Stimulated activated CD4-positive, alpha-beta T cell treated with anti-CD3 and anti-CD28 coated beads, Interleukin-15, amount 100 ng/mL, for 48 hours (primary cell): ENCODE data around the gene LBX2.
"Not testable (repeated sequence)": the region's sequence is repeated elsewhere in the genome, so short reads cannot be mapped to it uniquely, and the experiment has no call there.

Experiments
- DNase-seq, 2 donors: peaks; one replicate each; pipeline ENCODE4 v3.0.0-alpha.2; 2020; ENCODE audit warnings: low read depth in 2 of 2

The LBX2 gene

DNA sequence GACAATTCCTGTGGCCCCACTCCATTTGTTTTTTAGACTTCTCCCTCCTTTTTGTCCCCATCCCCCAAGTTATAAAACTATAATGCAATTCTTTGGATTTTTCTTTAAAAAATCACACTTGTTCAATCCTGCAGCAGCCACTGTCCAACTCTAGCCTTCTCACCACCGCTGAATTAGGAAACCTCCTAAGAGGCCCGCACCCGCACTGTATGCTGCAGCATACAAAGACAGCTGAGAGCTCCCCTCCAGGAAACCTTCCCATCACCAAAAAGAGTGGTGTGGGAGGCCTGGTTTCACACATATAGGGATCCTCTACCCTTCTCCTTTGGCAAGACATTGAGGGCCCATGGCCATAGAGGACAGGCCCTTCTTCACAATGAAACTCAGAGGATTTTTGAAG, 5.2 kb upstream of the LBX2 start:
- no peak for DNase-seq

DNA sequence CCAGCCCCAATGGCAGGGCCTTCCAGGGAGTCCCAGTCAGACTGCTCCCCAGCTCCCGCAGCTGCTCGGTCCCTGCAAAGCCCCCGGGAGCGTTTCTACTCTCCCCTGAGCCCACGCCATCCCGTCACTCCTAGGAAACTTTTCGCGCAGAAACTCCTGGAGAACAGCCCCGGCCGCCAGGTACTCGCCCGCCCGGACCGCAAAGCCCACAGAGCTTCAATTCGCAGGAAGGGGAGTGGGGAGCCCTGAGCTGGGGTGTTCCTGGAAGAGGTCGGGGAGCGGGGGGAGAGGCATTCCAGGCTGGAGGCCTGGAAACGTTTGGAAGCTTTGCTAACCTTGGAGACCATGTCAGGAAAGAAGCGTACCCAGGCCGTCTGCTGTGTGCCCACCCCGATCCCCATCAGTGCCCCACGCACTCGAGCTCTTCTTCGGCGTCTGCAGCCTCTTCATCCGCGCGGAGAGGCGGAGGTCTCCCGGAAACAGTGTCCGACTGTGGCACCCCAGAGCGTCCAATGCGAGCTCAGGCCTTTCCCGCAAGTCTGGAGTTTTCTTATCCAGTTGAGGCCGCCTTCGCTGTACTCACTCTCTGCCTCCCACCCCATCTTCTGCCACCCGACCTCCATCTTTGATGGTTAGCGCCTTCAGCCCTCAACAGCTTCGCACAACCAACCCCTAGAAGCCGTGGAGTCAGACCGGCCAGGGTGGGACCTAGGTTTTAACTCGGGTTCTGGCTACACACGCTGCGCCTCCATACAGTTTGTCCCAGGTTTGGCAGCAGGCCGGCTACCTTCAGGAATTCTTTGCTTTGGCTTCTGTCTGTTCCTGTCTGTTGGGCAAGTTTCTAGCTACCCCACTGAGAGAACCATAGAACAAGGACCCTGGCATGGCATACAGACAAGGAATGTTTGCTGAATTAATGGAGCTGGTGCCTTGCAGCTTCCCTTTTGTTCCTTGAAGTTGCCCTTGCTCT, 4.4 kb upstream of the LBX2 start:
- DNase-seq: no peak

DNA sequence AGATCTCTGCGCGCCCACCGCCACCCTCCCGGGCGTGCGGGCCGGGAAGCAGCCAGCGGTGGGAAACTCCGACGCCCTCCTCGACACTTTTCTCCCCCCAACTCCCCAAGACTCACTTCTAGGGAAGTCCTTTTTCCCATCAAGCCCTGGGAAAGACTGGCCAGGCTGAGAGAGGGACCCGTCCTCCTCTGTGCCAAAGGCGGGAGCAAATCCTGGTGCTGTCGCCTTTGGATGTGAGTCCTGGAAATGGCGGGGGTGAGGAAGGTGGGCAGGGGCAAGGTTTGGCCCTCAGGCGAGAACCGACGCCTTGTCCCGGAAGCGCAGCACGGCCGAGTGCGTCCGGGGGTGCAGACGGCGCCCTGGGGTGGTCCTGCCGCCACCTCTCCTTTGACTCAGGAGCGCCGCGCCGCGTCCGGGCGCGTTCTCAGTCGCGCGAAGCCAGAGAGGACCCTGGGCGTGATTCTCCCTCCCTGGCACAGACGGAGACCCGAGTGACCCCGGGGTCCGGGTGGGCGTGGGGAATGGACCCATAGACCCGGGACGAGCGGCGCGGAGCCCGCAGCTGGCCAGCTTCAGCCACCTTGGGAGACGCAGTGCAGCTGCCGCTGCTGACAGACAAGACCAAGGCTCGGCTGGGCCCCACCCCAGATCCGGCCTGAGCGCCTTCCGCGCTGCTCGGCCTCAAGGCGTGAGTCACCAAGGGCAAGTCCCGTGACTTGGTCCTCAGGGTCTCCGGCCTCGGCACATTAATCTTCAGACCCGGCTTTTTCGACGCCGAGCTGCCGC, 3.5 kb upstream of the LBX2 start:
- no peak for DNase-seq

DNA sequence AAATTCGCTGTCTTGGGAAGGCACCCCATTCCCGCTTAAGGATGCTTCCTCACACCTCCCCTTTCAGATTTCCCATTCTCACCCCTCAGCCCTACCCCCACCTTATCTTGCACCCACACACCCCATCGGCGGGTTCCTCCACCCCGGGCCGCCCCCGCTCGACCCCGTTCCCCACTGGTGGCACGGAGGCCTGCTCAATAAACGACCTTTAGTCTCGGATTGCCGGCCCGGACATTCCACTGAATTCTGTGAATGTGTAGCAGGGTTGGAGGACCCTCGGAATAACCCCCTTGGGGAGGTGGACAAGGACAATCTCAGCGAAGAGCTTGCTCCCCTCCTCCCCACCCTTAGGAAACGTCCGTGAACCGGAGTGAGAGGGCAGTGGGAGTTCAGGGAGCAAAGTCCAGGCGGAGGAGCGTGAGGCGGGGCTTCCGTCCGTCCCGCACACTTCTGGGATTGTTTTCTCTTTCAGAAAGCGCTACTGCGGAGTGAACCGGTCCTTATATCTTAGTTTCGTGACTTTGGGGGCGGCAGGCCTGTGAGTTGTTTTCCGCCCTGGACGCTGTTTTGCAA, 2.8 kb upstream of the LBX2 start:
- DNase-seq: no peak

DNA sequence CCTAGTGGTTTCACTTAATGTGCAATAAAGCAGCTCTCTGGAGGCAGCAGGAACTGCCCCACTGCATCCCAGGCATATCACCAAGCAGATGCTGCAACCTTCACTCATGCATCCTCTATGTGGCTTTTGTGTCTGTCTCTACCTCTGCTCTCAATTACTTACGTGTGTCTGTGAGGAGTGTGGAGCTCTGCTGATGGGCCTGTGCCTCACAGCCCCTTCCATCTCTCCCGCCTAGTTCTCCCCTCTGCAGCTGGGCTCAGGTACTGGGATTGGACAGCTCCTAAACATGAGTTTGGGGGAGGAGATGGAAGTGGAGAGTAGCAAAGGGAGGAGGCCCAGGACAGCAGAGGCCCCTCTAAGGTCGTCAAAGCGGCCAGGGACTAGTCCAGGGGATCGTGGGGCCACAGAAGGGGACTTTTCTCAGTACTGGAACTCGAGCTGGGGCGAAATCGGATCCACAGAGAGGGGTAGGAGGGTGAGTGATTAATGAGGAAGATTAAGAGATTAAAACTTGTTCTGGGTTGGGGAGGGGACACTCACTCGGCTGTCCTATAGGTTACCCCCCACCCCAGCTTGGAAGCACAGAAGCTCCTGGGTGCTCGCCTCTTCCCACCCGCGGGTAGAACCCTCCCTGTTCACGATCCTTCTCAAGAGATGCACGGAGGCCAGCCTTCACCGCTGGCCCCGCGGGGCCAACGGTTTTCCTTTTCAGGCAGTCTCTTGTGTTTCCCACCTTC, 2.1 kb upstream of the LBX2 start:
- no peak for DNase-seq

DNA sequence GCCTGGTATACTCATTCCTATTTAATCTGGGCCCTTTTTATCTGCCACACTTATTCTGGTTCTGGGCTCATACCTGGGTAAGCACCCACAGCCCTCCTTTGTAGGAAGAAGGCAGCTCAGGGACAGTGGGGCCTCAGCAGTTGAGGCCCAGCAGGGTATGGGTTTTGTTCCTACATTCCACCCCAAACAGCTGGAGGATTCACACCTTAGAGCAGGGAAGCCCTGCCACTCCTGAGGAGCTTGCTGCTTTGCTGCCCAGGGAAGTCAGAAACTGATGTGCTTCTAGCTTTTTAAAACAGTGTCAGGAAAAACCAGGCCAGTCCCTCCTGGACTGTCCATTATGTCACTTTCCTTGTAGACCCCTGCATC, 1.2 kb upstream of the LBX2 start:
- DNase-seq: no peak

DNA sequence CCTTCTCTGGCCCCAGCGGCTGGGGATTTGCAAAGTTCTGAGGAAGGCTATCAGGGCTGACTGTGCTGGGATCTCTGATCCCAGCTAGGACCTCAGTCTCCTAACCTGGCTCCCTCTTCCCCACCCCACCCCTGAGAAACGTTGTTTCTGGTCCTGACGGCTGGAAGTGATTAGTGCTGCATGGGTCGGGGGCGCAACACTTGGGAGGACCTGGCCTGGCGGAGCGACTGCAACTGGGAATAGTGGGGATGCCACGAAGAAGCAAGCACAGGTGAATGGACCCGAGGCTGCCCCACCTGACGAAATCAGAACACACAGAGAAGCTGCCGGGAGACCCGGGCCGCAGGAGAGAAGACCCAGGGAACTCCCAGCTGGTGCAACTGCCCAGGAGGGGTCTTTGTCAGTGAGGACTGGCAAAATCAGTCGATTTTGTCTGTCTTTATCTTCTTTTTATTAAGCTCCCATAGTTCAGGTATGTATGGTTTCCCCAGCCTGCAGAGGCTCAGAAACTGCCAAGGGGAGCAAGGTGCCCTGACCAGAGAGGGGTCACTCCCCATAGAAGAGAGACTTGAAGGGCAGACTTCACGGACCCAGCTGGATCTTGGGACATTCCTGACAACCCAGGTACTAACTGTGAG, 656 bp upstream of the LBX2 start:
- DNase-seq: no peak

DNA sequence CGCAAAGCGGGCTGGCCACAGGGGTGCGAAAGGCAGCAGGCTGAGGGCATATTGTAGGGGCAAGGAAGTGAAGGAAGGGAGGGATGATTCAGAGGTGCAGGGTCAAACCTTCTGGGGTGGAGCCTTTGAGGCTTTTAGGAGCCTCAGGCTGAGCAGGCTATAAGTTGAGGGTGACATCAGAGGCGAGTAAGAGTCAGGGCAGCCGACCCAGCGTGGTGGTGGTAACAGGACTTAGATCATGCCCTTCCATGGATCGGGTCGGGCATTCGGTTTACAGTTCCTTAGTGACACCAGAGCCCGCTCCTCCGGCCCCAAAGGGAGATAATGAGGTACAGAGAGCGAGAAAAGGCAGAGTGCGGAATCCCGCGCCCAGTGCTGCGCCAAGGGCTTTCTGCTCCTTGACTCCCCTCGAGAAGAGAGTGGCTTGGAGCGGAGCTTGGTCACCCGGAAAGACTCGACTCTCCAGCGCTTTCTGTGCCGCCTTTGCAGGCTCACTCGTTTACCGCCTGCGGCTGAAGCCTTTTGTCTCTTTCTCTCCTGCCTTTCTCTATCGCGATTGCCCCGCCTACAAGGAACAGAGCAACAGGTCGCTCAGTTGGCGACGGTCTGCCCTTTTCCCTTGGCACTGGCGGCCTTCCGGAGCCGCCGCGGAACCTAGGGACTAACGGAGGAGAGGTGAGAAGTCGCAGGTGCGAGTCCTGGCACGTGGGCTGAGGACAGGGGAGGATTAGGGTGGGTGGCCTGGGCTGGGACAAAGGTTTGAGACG, 720 bp downstream of the LBX2 start:
- no peak for DNase-seq

DNA sequence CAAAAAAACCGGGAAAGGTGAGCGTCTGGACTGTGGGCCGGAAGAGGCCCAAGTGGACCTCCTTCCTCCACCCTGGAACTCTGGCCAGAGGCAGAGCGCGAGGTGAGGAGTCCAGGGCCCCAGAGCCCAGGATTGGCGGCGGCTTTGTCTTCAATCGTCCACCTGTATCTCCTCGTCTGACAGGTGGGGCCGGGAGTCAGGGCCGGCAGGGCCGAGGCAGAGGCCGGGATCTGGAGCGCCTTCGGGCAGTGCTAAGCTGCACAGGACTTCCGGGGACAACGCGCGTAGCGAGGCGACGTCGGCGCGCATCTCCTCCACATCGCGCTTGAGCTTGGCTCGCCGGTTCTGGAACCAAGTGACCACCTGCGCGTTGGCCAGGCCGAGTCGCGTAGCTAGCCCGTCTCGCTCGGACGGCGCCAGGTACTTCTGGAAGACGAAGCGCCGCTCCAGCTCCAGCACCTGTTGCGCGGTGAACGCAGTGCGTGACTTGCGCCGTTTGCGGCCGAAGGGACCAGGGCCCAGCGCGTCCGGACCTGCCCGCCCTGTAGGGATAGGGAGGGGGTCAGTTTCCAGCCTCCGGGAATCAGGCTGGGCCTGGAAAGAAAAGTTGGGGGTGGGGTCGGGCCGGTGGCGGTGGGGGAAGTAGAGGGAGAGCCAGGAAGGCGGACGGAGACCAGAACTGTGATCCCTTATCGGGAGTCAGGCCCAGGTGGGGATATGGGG, 1.5 kb downstream of the LBX2 start:
- DNase-seq: no peak

DNA sequence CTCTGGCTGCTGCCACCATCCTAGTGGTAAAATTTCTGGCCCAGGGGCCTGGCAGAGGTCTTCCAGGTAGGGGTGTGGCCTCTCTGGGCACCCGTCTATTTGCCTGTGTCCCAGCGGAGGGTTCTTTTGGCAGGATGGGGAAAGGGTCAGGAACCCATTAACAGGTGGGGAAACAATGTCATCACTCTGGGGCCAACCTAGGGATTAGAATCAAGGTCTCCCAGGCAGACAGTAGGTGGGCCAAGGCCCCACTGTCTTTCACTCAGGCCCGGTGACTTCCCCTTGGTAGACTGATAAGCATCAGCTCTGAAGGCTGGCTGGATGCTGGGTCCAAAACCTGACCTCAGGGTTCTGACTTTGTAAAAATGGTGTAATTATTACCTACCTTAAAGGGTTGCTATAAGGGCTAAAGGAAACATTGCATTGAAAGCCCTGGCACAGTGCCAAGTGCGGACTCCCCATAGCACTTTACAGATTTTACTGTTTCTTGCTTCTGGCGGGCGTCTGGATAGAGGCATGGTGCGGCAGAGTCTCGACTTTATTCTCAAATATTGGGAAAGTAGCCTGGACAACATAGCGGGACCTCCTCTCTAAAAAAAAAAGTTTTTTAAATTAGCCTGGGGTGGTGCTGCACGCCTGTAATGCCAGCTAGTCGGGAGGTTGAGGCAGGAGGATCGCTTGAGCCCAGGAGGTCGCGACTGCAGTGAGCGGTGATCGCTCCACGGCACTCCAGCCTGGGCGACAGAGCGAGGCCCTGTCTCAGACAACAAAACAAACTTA, 2.2 kb downstream of the LBX2 start:
- DNase-seq: no peak

DNA sequence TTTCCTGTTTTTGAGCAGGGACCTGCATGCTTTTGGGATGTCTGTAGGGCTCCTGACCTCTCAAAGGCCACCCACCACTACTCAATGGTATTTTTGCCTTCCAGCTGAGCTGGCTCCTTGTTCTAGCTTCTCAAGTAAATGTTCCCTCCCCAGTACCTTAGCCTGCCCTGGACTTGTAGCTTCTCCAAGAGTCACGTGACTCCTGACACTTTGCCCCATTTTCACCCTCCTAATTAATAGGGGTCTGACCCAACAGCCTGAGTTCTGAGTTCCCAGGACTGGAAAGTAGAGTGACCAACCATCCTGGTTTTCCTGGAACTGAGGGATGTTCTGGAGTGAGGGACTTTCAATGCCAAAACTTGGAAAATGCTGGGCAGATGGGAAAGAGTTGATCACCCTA, 4.0 kb downstream of the LBX2 start:
- no peak for DNase-seq

DNA sequence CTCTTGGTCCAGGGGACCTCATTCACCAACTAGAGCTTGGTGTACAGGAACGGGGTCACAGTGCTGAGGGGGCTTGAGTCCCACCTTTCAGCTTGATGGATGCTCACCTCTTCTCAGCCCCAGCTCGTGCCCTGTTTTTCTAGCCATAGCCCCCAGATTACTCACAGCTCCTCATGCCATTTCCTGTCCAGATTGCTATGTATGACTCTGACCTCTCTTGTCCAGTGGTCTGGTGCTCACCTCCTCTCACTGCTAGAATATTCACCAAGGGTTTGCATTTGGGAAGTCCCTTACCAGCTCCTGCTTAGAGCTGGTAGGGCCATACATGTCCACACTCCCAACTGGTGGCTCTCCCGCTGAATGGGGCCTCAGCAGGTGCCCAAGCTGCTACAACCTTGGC, 5.9 kb downstream of the LBX2 start:
- DNase-seq: no peak

DNA sequence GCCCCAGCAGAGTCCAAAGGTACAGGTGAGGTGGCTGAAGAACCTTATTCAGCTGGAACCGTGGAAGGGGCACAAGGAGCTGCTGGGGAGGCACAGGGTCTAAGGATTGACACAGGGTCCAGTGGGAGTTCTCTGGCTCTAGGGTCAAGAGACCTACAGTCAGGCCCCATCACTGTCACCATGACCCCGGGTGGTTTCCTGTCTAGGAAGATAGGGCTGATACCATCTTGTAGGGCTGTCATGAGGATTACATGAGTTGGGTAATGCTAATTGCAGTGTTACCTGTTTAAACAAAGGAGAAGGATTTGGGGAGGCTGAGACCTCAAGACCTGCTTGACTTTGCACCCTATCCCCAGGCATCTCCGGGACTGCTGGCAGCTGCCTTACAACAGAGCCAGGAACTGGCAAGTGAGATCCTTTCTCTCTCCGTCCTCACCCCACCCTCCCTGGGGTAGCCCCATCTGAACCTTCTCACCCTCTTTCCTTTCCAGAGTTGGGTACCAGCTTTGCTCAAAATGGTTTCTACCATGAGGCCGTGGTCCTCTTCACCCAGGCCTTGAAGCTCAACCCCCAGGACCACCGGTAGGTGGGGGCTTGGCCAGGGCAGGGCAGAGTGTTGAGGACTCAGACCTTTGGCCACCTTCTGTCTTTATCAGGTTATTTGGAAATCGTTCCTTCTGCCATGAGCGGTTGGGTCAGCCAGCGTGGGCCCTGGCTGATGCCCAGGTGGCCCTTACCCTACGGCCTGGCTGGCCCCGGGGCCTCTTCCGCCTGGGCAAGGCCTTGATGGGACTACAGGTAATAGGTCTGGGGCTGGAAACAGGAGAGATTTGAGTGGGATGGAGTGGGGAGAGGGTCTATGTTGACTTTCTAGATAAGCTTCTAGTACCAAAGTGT, 7.5 kb downstream of the LBX2 start:
- no peak for DNase-seq

DNA sequence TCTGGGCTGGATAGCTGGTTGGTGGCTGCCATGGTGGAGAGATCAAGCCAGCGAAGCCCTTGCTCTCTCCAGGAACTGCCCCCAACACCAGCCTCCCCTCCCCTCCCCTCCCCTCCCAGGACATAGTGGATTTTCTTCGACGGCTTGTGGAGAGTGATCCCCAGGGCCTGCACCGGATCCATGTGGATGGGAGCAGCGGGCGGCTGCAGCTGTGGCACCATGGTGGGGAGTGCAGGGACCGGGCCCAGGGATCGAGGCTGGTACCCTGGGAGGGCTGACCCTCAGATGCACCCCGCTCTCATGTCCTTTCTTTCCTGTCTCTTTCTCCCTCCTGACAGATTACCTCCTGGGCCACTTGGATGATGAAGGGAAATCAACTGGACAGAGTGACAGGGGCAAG, 9.5 kb downstream of the LBX2 start:
- no peak for DNase-seq

DNA sequence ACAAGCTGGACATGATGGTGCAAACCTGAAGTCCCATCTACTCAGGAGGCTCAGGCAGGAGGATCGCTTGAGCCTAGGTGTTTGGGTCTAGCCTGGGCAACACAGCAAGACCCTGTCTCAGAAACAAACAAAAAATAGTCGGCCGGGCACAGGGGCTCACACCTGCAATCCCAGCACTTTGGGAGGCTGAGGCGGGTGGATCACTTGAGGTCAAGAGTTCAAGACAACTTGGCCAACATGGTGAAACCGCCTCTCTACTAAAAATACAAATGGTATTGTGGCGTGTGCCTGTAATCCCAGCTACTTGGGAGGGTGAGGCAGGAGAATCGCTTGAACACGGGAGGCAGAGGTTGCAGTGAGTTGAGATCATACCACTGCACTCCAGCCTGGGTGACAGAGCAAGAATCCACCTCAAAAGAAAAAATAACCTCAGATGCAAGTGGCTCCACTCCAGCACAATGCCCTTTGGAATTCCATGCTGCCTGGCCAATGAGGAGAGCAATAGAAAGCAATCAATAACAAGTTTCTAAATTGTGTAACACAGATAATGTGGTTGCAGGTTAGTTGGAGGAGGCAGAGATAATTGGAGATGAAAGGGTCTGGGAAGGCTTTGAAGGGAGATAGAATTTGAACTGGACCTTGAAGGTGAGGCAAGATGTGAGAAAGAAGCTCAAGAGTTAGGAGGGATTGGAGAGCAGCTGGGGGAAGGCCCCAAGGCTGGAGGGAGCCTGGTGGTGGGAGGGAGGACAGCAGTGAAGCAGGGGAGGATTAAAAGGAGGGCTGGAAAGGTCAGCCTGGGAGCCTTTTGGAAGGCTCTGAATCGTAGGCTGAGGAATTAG, 10.5 kb downstream of the LBX2 start:
- no peak for DNase-seq

DNA sequence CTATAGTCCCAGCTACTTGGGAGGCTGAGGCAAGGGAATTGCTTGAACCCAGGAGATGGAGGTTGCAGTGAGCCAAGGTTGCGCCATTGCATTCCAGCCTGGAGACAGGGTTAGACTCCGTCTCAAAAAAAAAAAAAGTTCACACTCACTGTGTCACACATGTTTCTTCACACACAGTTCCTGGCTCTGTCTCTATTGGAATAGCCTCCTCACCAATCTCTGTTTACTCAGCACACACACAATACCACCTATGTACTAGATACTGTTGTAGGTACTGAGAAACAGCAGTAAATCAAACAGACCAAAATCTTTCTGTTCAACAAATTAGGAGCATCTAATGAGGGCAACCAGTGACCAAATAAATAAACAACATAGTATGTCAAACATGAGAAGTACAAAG, 13.3 kb downstream of the LBX2 start:
- no peak for DNase-seq

DNA sequence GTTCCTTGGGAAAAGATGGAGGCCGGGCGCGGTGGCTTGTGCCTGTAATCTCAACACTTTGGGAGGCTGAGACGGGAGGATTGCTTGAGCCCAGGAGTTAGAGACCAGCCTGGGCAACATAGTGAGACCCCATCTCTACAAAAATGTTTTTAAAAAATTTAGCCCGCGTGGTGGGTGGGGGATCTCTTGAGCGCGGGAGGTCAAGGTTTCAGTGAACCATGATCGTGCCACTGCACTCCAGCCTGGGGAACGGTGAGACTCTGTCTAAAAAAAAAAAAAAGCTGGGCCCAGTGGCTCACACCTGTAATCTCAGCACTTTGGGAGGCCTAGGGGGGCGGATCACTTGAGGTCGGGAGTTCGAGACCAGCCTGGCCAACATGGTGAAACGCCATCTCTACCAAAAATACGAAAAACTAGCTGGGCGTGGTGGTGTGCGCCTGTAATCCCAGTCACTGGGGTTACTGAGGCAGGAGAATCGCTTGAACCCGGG, 15.7 kb downstream of the LBX2 start:
- DNase-seq: not testable (repeated sequence)
